Right renal pelvis (tissue), 4 donors: ENCODE results near the gene SLC35G2. TPM values are rescaled to one million over a fixed set of nuclear protein-coding genes. Genes with fewer than 3 reads are reported as not detected.
A peak's percentile ranks its signal among the peaks of the same experiment; 100 is the strongest.
"Not testable (repeated sequence)": the region's sequence is repeated elsewhere in the genome, so short reads cannot be mapped to it uniquely, and the experiment has no call there.

Source experiments
- DNase-seq, 4 donors: peaks; one replicate each; pipeline ENCODE4 v3.0.0-alpha.2; 2013; ENCODE audit warnings: low read depth in 4 of 4, low spot score in 3 of 4, missing footprints in 1 of 4
- polyA plus RNA-seq, 4 donors: library from polyadenylated mRNA; unstranded; fragments of 120-200 nt; gene quantifications; one replicate each; pipeline ENCODE4 v1.2.1, GENCODE V29; 2013; ENCODE audit not compliant: insufficient read length in 4 of 4

Gene SLC35G2
- polyA plus RNA-seq, 4 donors, result 3.5 to 12.8 (median 4.1) TPM

DNA sequence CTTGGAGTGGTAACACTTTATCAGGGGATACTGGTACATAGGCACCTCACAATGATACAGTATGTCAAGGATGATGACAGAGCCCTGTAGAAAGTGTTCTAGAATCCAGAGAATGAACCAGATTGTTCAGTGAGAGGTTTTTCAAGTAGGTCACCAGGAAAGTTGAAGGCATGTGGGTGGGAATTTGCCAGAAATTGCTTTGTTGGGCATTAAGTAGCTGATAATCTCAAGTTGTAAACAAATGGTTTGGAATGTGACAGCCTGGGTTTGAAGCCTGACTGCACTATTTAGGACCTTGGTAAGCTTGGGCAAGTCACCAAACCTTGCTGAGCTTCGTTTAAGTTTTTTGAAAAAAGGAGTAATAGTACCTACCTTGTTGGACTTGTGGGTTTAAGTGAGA lies 12.5 kb downstream of the SLC35G2 start:
- no peak for DNase-seq

DNA sequence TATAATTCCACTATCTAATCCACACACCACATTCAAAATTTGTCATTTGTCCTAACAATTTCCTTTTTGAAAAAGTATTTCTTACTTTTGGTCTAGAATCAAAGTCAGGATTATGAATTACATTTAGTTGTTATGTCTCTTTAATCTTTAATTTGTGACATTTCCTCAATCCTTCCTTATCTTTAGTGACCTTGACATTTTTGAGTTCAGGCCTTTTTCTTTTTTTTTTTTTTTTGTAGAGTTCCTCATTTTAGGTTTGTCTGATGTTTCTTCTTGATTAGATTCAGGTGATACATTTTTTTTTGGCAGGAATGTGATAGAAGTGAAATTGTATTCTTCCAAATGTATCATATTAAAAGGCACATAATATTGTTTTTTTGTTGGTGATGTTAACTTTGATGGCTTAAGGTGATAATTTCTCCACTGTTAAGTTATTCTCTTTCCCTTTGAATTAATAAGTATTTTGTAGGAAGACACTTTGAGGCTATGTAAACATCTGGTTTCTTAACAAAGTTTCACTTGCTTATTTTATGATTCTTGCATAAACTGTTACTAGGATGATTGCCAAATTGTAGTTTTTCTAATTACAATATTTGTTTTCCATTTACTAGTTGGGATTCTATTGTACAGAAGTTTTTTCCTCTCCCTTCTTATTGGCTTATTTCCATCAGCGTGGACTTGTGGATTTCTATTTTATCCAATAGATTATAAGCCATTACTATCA lies 16.3 kb downstream of the SLC35G2 start:
- no peak for DNase-seq

GRCh38 chr3:136835813-136836510 lies 17.0 kb downstream of the SLC35G2 start:
- DNase-seq, result no peak

DNA sequence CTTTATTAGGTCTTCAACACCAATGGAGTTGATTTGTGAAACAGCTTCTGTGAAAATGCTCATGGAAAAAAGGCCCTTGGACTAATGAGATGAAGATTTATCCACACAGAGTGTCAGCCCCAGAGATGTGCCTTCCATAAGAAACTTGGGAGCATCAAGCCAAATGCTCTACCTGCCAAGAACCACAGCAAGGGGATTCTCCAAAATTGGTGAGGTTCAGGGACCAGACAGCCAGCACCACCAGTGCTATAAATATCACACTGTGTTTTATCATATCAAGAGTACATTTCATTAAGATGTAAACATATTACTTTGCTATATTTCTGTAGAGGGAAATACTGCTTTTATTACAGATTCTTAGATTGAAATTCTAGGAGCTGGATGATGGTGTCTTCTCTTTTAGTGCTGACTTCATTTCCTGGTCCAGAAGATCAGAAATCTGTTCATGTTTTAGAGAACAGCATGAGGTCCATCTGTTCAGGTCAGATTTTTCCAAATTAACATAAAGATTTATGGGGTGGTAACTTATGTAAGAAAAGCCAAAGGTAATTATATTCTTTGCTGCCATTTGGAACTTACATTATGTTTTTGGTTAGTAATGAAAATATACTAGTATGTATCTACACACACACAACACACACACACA lies 17.7 kb downstream of the SLC35G2 start:
- DNase-seq, result no peak

GRCh38 chr3:136838641-136839555 lies 20.0 kb downstream of the SLC35G2 start:
- DNase-seq, result no peak

DNA sequence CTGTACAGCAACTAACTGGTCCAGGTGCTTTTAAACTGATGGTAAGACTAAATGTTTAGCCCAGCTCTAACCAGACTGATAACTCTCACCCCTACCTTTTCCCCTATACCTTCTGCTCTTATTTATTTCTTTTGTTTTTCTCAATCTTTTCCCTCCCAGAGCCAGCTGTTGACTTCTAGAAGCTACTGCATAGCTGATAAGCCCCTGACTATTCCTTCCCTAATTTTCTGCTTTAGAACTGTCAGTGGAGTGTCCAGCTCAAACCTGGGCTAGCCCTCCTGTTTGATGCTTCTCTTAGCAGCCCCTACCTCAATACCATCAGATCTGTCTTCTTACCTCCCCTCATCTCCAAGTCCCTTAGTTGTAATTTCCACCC lies 20.6 kb downstream of the SLC35G2 start:
- DNase-seq, result no peak

DNA sequence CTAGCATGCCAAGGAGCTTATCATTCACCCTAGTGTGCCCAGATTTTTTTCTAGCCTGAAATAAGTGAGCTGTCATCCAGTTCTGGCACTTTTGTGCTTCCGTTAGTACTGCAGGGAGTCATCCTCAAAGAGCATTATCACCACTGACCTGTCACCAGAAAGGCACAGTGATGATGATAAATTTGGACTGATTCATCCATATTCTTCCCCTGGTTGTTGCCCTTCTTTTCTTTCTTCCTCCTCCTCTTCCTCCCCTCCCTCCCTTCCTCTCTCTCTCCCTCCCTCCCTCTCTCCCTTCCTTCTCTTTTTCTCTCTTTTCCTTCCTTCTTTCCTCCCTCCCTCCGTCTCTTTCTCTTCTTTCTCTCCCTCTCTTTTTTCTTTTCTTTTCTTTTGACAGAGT lies 21.3 kb downstream of the SLC35G2 start:
- DNase-seq, result no peak

DNA sequence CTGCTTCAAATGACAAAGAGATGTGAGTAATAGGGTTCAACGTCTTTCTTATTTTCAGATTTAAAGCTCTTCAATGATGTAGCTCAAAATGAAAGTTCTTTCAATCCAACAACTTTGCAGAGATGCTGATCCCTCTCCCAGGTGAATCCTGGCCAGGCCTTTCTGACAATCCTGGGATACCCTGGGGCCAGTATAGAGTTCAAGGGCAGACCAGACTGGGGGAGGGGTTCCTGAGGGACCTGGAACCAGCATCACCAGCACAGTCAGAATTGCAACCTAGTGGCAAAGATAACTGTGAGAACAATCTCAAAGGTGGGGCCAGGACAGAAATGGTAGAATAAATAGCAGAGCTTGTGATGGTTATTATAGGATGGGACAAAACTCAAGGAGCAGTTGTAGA lies 23.4 kb downstream of the SLC35G2 start:
- DNase-seq, result no peak

DNA sequence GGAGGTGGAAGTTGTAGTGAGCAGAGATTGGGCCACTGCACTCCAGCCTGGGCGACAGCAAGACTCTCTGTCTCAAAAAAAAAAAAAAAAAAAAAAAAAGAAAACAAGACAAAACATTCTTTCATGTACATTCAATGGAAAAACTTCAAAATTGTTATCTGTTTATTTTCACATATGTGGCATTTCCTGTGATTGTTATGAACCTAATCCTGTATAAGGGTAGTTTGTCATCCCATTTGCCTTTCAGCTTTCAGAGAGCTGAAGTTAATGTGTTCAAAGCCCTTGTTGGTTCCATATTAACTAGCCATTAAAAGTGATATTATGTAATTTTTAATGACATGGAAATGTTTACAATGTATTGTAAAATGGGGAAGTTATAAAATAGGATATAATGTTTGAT lies 25.8 kb downstream of the SLC35G2 start:
- DNase-seq, result no peak

DNA sequence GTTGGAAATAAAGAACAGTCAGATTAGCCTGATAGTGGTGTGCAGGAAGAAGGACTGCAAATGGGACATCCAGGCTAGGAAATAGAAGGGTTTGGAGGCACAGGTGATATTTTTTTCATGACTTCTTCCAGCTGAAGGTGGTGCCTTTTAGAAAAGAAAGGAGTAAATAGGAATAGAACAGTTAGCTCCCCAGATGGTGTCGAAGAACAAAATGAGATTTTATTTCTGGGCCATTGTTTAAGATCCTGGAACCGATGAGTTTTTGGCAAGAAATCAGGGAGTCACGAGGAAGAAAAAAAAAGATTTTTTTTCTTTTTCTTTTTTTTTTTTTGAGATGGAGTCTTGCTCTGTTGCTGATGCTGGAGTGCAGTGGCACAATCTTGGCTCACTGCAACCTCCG lies 33.3 kb downstream of the SLC35G2 start:
- DNase-seq, result no peak

DNA sequence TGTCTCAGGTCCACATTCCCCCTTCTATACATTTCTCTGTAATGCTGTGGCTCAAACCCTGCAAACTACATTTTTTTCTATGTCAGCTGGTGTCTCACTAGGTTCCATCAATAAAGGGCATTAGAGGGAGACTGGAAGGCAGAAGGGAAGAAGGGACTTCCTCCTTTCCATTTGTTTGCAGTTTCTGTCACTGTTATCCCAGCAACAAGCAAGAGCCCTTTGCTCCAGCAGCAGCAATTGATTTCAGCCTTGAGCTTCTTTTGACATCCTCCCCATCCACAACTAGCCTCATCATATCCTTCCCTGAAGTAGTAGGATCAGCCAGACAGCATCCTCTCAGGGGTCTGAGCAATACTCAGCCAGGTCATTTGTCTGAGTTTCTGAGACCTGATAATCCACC lies 37.7 kb downstream of the SLC35G2 start:
- DNase-seq, result no peak

GRCh38 chr3:136858381-136858780 lies 39.5 kb downstream of the SLC35G2 start:
- no peak for DNase-seq

DNA sequence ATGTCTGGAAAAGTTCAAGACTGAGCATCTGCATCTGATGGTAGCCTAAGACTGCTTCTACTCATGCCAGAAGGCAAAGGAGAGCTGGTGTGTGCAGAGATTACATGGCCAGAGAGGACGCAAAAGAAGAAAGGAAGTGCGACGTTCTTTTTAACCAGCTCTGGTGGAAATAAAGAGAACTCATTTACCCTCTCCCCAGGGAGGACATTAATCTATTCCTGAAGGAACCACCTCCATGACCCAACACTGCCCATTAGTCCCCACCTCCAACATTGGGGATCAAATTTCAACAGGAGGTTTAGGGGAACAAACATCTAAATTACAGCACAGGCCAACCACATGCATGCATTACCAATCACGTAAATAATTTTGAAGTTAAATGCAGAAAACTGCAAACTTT lies 41.6 kb downstream of the SLC35G2 start:
- DNase-seq, result peak in 1 of 4 donors; percentile 18

DNA sequence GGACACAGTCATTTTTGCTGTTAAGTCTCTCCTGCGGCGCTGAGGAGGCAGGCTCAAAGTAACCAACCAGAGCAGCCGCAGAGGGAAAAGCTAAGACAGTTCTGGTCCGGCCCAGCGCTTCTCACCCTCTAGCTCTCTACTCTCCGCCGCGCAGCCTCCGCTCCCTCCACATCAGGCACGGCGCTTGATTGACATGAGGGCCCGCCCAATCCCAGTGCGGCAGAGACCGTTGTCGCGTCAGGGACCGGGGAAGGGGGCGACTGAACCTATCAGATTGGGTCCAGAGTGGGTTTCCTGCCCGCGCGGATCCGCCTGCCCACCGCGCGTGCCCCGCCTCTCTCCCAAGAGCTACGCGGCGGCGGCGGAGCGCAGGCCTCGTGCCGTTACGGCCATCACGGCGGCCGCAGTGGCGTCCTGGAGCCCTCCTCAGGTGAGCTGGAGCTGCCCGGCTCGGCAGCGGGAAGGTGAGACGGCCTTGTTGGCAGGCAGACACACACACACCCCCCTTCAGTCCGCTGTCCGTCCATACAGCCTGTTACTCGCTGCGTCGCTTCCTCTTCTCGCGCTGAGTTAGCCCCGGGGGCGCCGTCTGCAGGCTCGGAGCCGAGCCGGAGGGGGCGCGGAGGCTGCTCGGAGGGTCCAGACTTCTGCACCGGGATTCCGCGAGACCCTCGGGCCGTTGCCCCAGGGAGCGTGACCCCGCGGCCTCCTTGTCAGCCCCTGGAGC lies 43.1 kb downstream of the SLC35G2 start, which contains the start of gene NCK1:
TSS of gene NCK1 (plus strand) at position 319 of the 727 bp plus-strand sequence. CDS start 65,794 bp downstream, outside the sequence.
- peak; percentile 90 to 97 (median 96) for DNase-seq

DNA sequence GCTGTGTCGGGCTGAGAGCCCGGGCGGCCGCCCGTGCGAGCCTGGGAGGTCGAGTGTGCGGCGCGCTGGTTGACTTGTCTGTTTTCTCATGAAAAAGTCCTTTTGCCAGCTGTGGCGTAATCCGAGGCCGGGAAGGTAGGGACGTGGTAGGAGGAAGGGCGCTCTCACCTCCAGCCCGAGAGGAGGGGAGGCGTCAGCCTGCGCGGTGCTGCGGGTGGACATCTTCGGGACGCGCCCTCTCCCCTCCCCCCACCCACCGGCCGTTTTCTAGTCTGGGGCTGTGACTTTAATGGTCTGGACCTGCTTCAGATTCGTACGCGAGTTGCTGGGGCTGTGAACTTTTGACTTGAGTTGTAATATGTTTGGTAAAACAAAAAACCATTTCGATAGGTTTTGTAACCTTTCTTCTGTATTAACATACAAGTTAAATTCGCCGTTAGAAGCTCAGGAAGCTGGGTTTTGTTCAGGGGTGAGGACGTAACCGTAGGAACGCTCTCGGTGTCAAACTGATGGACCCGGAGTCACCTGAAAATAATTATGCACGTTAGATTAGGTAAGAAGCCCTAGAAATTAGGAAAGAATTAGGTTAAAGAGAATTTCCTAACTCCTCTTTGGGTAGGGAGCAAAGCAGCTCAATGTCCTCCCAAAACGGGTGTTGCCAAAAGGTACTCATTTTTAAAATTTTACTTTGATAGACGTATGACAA lies 43.8 kb downstream of the SLC35G2 start:
- DNase-seq, result peak in 2 of 4 donors; percentile 35 to 41

- no peak for DNase-seq
These were observed 50.4 kb downstream of the SLC35G2 start for GRCh38 chr3:136869282-136869681.

DNA sequence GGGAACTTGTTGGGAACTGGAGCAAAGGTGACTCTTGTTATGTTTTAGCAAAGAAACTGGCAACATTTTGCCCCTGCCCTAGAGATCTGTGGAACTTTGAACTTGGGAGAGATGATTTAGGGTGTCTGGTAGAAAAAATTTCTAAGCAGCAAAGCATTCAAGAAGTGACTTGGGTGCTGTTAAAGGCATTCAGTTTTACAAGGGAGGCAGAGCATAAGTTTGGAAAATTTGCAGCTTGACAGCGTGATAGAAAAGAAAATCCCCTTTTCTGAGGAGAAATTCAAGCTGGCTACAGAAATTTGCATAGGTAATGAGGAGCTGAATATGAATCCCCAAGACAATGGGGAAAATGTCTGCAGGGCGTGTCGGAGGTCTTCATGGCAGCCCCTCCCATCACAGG lies 53.3 kb downstream of the SLC35G2 start:
- DNase-seq, result not testable (repeated sequence)

- DNase-seq, result not testable (repeated sequence)
These were observed 60.6 kb downstream of the SLC35G2 start for GRCh38 chr3:136879510-136879909.

DNA sequence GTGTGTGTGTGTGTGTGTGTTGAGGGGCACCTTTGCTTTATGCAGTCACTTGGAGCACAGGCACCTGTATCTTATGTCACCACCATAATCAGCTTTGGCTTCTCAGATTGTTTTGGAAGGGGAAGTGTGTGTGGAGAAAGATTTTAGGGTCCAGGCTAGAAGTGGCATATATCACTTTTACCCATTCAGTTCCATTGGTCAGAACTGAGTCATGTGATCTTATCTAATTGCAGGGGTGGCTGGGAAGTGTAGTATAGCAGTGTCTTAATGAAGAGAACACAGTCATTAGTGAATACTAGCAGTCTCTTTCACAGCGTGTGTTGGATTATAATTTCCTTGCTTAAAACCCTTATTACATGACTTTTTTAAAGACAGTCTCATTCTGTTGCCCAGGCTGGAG lies 63.6 kb downstream of the SLC35G2 start:
- DNase-seq, result no peak
